H9 (cell line): ENCODE data around the gene THSD4. TPM values are rescaled to one million over a fixed set of nuclear protein-coding genes. Genes with fewer than 3 reads are reported as not detected.

Source experiments
- DNase-seq: peaks from one replicate; pipeline ENCODE4 v3.0.0-alpha.2; 2017
- H2AFZ ChIP-seq: one replicate; pipeline ENCODE4 v1.6.1; 2013; ENCODE audit warnings: mild to moderate bottlenecking, low read length, control low read depth, moderate library complexity
- H2AK5ac ChIP-seq: 2 replicates; pipeline ENCODE4 v1.6.1; 2013; ENCODE audit warnings: low read length, control low read depth, mixed read lengths; ENCODE audit not compliant: insufficient read length
- H2BK120ac ChIP-seq: one replicate; pipeline ENCODE4 v1.6.1; 2013; ENCODE audit warnings: low read depth, mild to moderate bottlenecking, low read length, control low read depth, inconsistent platforms; ENCODE audit not compliant: poor library complexity, severe bottlenecking
- H2BK12ac ChIP-seq: 2 replicates; pipeline ENCODE4 v1.6.1; 2013; ENCODE audit warnings: low read length, control low read depth, mixed read lengths, low read depth; ENCODE audit not compliant: insufficient read length
- H2BK15ac ChIP-seq: 2 replicates; pipeline ENCODE4 v1.6.1; 2013; ENCODE audit warnings: low read depth, low read length, control low read depth
- H2BK20ac ChIP-seq: one replicate; pipeline ENCODE4 v1.6.1; 2013; ENCODE audit warnings: low read depth, mild to moderate bottlenecking, low read length, control low read depth, inconsistent platforms; ENCODE audit not compliant: poor library complexity, severe bottlenecking
- H2BK5ac ChIP-seq: 2 replicates; pipeline ENCODE4 v1.6.1; 2013; ENCODE audit warnings: low read length, control low read depth, mixed read lengths; ENCODE audit not compliant: insufficient read length
- H3K14ac ChIP-seq: 2 replicates; pipeline ENCODE4 v1.6.1; 2013; ENCODE audit warnings: low read length, control low read depth; ENCODE audit not compliant: insufficient read depth
- H3K18ac ChIP-seq: 2 replicates; pipeline ENCODE4 v1.6.1; 2013; ENCODE audit warnings: low read depth, mild to moderate bottlenecking, mixed read lengths, low read length, control low read depth; ENCODE audit not compliant: insufficient read length
- H3K23ac ChIP-seq: 2 replicates; pipeline ENCODE4 v1.6.1; 2013; ENCODE audit warnings: low read length, control low read depth, mixed read lengths, low read depth; ENCODE audit not compliant: insufficient read length
- H3K23me2 ChIP-seq: 2 replicates; pipeline ENCODE4 v1.6.1; 2013; ENCODE audit warnings: low read depth, mild to moderate bottlenecking, mixed read lengths, low read length, control low read depth; ENCODE audit not compliant: insufficient read length, poor library complexity, severe bottlenecking
- H3K27ac ChIP-seq: 2 replicates; pipeline ENCODE4 v1.5.1; 2013; ENCODE audit warnings: low read length, control low read depth, mixed read lengths, low read depth; ENCODE audit not compliant: insufficient read length
- H3K27me3 ChIP-seq: 2 replicates; pipeline ENCODE4 v1.6.1; 2013; ENCODE audit warnings: low read length, control low read depth, inconsistent platforms; ENCODE audit not compliant: insufficient read depth
- H3K4ac ChIP-seq: 2 replicates; pipeline ENCODE4 v1.6.1; 2013; ENCODE audit warnings: low read depth, mild to moderate bottlenecking, control low read depth, inconsistent platforms, low read length, moderate library complexity
- H3K4me1 ChIP-seq: 2 replicates; pipeline ENCODE4 v1.6.1; 2013; ENCODE audit warnings: low read length, control low read depth, inconsistent platforms; ENCODE audit not compliant: insufficient read depth
- H3K4me2 ChIP-seq: 2 replicates; pipeline ENCODE4 v1.6.1; 2013; ENCODE audit warnings: low read length, control low read depth, mixed read lengths; ENCODE audit not compliant: insufficient read length, insufficient read depth
- H3K56ac ChIP-seq: 2 replicates; pipeline ENCODE4 v1.6.1; 2013; ENCODE audit warnings: low read depth, mild to moderate bottlenecking, mixed read lengths, low read length, control low read depth; ENCODE audit not compliant: insufficient read length
- H3K79me1 ChIP-seq: 2 replicates; pipeline ENCODE4 v1.6.1; 2013; ENCODE audit warnings: low read depth, mild to moderate bottlenecking, moderate library complexity, low read length, control low read depth, inconsistent platforms; ENCODE audit not compliant: insufficient read depth, poor library complexity, severe bottlenecking
- H3K79me2 ChIP-seq: 2 replicates; pipeline ENCODE4 v1.6.1; 2013; ENCODE audit warnings: low read length, control low read depth, inconsistent platforms; ENCODE audit not compliant: insufficient read depth
- H3K9ac ChIP-seq: 2 replicates; pipeline ENCODE4 v1.6.1; 2013; ENCODE audit warnings: low read length, control low read depth, mixed read lengths; ENCODE audit not compliant: insufficient read length; ENCODE audit errors: extremely low read depth
- H3K9me3 ChIP-seq: one replicate; pipeline ENCODE4 v1.6.1; 2013; ENCODE audit warnings: low read depth, low read length, inconsistent platforms; ENCODE audit not compliant: control insufficient read depth
- H3T11ph ChIP-seq: one replicate; pipeline ENCODE4 v1.6.1; 2013; ENCODE audit warnings: mild to moderate bottlenecking, low read length, control low read depth, inconsistent platforms
- H4K20me1 ChIP-seq: one replicate; pipeline ENCODE4 v1.6.1; 2013; ENCODE audit not compliant: control insufficient read depth, insufficient read length, insufficient read depth
- H4K5ac ChIP-seq: 2 replicates; pipeline ENCODE4 v1.6.1; 2013; ENCODE audit warnings: low read depth, mild to moderate bottlenecking, mixed read lengths, low read length, control low read depth; ENCODE audit not compliant: insufficient read length
- H4K8ac ChIP-seq: replicated peaks from 2 replicates; pipeline ENCODE4 v1.6.1; 2013; ENCODE audit warnings: low read length, control low read depth, mixed read lengths, low read depth; ENCODE audit not compliant: insufficient read length
- H4K91ac ChIP-seq: 2 replicates; pipeline ENCODE4 v1.6.1; 2013; ENCODE audit warnings: low read depth, mild to moderate bottlenecking, moderate library complexity, mixed read lengths, low read length, control low read depth; ENCODE audit not compliant: insufficient read length
- H3K27ac Mint-ChIP-seq, 3 experiments: 2 replicates in 2 of 3; 3 replicates in 1 of 3; pipeline ENCODE4 v1.8.0; 2020 to 2021; ENCODE audit warnings: mixed read lengths in 3 of 3, mild to moderate bottlenecking in 1 of 3, moderate library complexity in 1 of 3
- H3K27me3 Mint-ChIP-seq: 2 replicates; pipeline ENCODE4 v1.8.0; 2021; ENCODE audit warnings: low read depth, mild to moderate bottlenecking, moderate library complexity, mixed read lengths
- H3K36me3 Mint-ChIP-seq, 3 experiments: 2 replicates in 2 of 3; 3 replicates in 1 of 3; pipeline ENCODE4 v1.8.0; 2020 to 2021; ENCODE audit warnings: low read depth in 3 of 3, mixed read lengths in 3 of 3; ENCODE audit not compliant: insufficient read depth in 1 of 3
- H3K4me1 Mint-ChIP-seq, 2 experiments: 2 replicates each; pipeline ENCODE4 v1.8.0; 2020; ENCODE audit warnings: mixed read lengths in 2 of 2
- H3K4me3 Mint-ChIP-seq, 2 experiments: 2 replicates in 1 of 2; 3 replicates in 1 of 2; pipeline ENCODE4 v1.8.0; 2020 to 2021; ENCODE audit warnings: mild to moderate bottlenecking in 2 of 2, mixed read lengths in 2 of 2, moderate library complexity in 1 of 2
- H3K9me3 Mint-ChIP-seq, 2 experiments: 2 replicates in 1 of 2; 3 replicates in 1 of 2; pipeline ENCODE4 v1.8.0; 2020; ENCODE audit warnings: mild to moderate bottlenecking in 2 of 2, mixed read lengths in 2 of 2, moderate library complexity in 1 of 2
- CTCF ChIP-seq: fragments of 200-600 bp; sonication (generic); conservative IDR thresholded peaks from 3 replicates; pipeline ENCODE4 v1.8.0; 2021; ENCODE audit warnings: antibody characterized with exemption, mild to moderate bottlenecking
- WGBS: extraction: QIAGEN DNeasy Blood & Tissue Kit; methylation state at CpG from one replicate; pipeline ENCODE4 v1.1.7; 2013; ENCODE audit warnings: missing lambda C conversion rate, low lambda C conversion rate, mixed read lengths; ENCODE audit not compliant: insufficient read length; ENCODE audit errors: extremely low coverage; 5-methylcytosine and 5-hydroxymethylcytosine counted together
- total RNA-seq: library from RNA; stranded (reverse); gene quantifications from 2 replicates; pipeline ENCODE4 v1.2.1, GENCODE V29; 2021

Gene THSD4
- total RNA-seq, 1 experiment from 2014 or later = 5.5 TPM

GRCh38 chr15:71568227-71568626 is 453.0 kb downstream of the THSD4 start:
- no CpG with 5 or more reads among the region's 1 CpG for WGBS
- H3K4me1 Mint-ChIP-seq = peaks cover 9 to 16% of the 10 kb centered on the region in 2 experiments

More at GRCh38 chr15:71568227-71568626, 453.0 kb downstream of the THSD4 start:
- Histone ChIP-seq H2BK5ac (no peak overlapping the region), H3K9me3 (no peaks in the 10 kb centered on the region), H3K4ac (no peak overlapping the region), H3K79me2 (no peaks in the 10 kb centered on the region), H3K4me2 (no peak overlapping the region), H2AK5ac (no peak overlapping the region), H3K14ac (no peak overlapping the region), H2AFZ (no peak overlapping the region), H3K79me1 (no peaks in the 10 kb centered on the region), H2BK20ac (no peak overlapping the region), H3K4me1 (no peaks in the 10 kb centered on the region), H3K23me2 (no peaks in the 10 kb centered on the region), H3K23ac (no peak overlapping the region), H2BK120ac (no peak overlapping the region), H3K9ac (no peak overlapping the region), H3K27ac (no peak overlapping the region), H4K5ac (no peak overlapping the region), H4K20me1 (no peaks in the 10 kb centered on the region), H2BK15ac (no peak overlapping the region), H3K18ac (no peak overlapping the region), H3K27me3 (no peaks in the 10 kb centered on the region), H2BK12ac (no peak overlapping the region), H3K56ac (no peak overlapping the region), H4K8ac (no peak overlapping the region), H3T11ph (no peak overlapping the region), H4K91ac (no peak overlapping the region)
- Mint-ChIP-seq H3K36me3 (no peaks in the 10 kb centered on the region), H3K4me3 (no peak overlapping the region), H3K27me3 (no peaks in the 10 kb centered on the region), H3K9me3 (no peaks in the 10 kb centered on the region), H3K27ac (no peak overlapping the region)
- TF ChIP-seq CTCF = no peak
- DNase-seq = no peak
